Limb (tissue), 2 donors: Measurements from ENCODE around the gene ZNF408.

Experiments
- DNase-seq, 2 donors: peaks; one replicate each; pipeline ENCODE4 v3.0.0-alpha.2; 2016; ENCODE audit errors: extremely low spot score in 2 of 2

The ZNF408 gene

GRCh38 chr11:46725338-46726205, 24.7 kb downstream of the ZNF408 start:
- no peak for DNase-seq

- no peak for DNase-seq
Measured at GRCh38 chr11:46726206-46726862, 25.5 kb downstream of the ZNF408 start.

GRCh38 chr11:46727952-46728658, 27.3 kb downstream of the ZNF408 start:
- DNase-seq = no peak

GRCh38 chr11:46728659-46729040, 27.8 kb downstream of the ZNF408 start:
- no peak for DNase-seq

GRCh38 chr11:46729110-46730027, 28.5 kb downstream of the ZNF408 start:
- DNase-seq = no peak

GRCh38 chr11:46731545-46731944, 30.7 kb downstream of the ZNF408 start:
- DNase-seq = no peak

- DNase-seq = no peak
Measured at GRCh38 chr11:46733234-46733633, 32.4 kb downstream of the ZNF408 start.

- no peak for DNase-seq
Measured at GRCh38 chr11:46736146-46736545, 35.3 kb downstream of the ZNF408 start.

GRCh38 chr11:46736615-46737014, 35.8 kb downstream of the ZNF408 start:
- no peak for DNase-seq

GRCh38 chr11:46737699-46738098, 36.9 kb downstream of the ZNF408 start:
- no peak for DNase-seq

- DNase-seq = no peak
Measured at GRCh38 chr11:46738887-46739286, 38.1 kb downstream of the ZNF408 start.

GRCh38 chr11:46741600-46742484, 41.0 kb downstream of the ZNF408 start:
- DNase-seq = no peak

GRCh38 chr11:46743043-46743442, 42.2 kb downstream of the ZNF408 start:
- DNase-seq = no peak

- DNase-seq = no peak
Measured at GRCh38 chr11:46743693-46744339, 43.0 kb downstream of the ZNF408 start.

- no peak for DNase-seq
Measured at GRCh38 chr11:46745328-46745727, 44.5 kb downstream of the ZNF408 start.

GRCh38 chr11:46745995-46746394, 45.2 kb downstream of the ZNF408 start:
- no peak for DNase-seq

GRCh38 chr11:46747150-46747549, 46.3 kb downstream of the ZNF408 start:
- no peak for DNase-seq
